ENCODE results near the gene PYGB.

PYGB gene

DNA sequence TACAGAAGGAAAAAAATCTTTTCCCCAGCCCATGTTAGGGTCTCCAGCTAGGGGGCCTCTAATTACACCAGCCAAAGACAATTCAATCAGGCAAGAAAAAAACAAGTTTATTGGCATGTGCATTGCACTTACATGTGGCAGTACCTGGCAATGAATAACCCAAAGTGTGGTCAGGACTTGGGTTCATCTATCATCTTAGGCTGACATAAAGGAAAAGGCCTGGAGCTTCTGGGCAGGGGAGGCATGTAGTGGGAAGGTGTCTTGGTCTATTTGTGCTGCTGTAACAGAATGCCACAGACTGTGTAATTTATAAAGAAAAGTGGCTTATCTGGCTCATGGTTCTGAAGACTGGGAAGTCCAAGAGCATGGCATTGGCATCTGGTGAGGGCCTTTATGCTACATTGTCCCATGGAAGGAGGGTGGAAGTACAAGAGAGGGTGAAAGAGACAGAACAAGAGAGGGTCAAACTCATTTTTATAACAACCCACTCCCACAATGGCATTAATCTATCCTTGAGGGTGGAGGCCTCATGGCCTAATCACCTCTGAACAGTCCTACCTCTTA is 4.4 kb upstream of the PYGB start:
- TF ChIP-seq, protein P1, sequence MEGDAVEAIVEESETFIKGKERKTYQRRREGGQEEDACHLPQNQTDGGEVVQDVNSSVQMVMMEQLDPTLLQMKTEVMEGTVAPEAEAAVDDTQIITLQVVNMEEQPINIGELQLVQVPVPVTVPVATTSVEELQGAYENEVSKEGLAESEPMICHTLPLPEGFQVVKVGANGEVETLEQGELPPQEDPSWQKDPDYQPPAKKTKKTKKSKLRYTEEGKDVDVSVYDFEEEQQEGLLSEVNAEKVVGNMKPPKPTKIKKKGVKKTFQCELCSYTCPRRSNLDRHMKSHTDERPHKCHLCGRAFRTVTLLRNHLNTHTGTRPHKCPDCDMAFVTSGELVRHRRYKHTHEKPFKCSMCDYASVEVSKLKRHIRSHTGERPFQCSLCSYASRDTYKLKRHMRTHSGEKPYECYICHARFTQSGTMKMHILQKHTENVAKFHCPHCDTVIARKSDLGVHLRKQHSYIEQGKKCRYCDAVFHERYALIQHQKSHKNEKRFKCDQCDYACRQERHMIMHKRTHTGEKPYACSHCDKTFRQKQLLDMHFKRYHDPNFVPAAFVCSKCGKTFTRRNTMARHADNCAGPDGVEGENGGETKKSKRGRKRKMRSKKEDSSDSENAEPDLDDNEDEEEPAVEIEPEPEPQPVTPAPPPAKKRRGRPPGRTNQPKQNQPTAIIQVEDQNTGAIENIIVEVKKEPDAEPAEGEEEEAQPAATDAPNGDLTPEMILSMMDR (conservative IDR thresholded peaks at IDR 0.05) = no peak
- TF ChIP-seq ZFX (IDR thresholded peaks at IDR 0.05) = no peak
- no peak overlapping the region for H3K27ac ChIP-seq

DNA sequence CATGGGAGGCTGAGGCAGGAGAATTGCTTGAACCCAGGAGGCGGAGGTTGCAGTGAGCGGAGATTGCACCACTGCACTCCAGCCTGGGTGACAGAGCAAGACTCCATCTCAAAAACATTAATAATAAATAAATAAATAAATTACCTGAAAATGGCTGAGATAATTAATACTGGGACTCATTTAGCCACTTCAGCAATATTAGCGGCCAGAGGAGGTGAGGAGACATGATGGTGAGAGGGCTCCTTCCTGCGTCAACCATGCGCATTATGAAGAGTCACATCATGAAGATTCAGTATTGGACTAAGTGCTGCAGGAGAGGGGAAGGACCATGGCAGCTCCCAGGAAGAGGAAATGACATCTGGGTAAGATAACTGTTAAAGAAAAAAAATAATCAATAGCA is 2.9 kb upstream of the PYGB start:
- TF ChIP-seq, protein P1 (conservative IDR thresholded peaks at IDR 0.05) = no peak
- TF ChIP-seq ZFX (IDR thresholded peaks at IDR 0.05) = no peak
- H3K27ac ChIP-seq = no peak overlapping the region

DNA sequence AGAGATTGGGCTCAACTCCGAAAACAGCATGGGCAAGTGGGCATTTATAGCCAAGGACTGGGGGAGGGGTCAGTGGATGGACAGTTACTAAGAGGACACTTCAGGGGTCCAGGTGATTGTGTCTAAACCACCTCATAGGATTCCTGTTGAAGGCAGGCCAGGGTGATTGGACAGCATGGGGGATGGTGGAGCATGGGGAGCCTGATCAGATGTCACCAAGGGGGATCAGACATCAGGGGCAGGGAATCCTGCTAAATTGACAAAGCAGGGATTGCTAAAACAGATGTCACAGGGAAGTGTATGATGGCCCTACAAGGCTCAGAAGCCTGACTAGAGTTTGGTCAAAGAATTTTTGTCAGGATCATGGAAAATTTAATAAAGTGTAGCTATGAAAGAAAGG is 2.4 kb upstream of the PYGB start:
- TF ChIP-seq ZFX (IDR thresholded peaks at IDR 0.05) = no peak
- TF ChIP-seq, protein P1 (conservative IDR thresholded peaks at IDR 0.05) = no peak
- no peak overlapping the region for H3K27ac ChIP-seq

DNA sequence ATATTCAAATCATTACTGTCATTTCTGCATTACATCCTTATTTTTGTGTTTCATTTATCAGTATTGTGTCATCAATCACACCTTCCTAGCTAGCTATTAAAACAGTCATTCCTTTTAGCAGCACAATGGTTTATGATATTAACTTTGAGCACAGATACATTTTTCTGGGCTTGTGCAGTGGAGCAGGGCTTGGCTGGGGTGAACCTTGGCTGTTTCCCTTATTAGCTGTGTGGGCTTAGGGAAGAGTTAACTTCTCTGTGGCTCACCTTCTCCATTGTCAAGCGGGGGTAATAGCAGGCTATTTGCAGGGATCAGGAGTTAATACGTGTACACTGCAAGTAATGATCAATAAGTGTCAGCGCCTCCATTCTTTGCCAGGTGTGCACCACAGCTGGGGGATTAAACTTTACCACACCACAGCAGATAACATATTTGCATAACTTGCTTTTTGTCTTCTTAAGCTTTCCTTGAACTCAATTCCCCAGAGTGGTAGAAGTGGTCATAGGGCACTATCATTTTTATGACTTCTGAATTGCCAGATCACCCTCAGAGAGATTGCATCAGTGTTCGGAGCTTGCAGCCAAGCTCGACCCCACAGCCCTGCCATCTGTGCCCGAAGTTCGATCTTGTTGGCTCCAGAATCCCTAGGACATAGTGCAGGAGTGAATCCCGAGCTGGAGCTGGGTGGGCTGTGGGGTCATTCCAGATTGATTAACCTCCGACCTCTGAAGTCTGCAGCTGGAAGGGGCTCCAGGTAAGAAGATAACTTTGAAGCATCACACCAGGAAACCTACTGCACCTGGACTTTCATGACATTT is 1.5 kb upstream of the PYGB start:
- TF ChIP-seq, protein P1 (conservative IDR thresholded peaks at IDR 0.05) = no peak
- no peak for TF ChIP-seq ZFX (IDR thresholded peaks at IDR 0.05)
- H3K27ac ChIP-seq = peak overlapping the region; percentile 93; the same call in 1 of the 2 replicates

DNA sequence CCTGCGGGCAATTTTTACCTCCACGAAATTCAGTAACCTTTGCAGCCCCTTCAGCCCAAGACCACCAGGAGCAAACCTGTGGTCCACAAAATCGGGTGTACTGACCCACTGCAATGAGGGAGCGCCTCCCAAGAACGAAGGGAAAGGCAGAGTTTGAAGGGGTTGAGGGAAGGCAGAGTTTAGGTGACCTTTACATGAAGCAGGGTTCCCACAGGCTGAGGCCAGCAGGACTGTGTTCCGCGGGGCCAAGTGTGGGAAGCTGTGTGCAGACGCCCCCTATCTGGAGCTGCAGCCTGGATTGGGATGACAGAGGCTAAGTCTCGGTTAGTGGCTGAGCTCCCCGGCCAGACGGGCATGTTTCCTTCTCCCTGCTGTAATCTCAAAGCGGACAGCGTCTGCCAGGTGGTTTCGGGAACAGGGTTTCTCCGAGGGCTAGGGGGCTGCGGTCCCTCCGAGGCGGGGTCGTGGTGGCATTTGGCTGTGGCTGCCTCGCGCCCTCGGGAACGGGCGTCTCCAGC is 826 bp upstream of the PYGB start:
- TF ChIP-seq ZFX (IDR thresholded peaks at IDR 0.05) = no peak
- TF ChIP-seq, protein P1 (conservative IDR thresholded peaks at IDR 0.05) = peak; percentile 28
- H3K27ac ChIP-seq = peak overlapping the region; percentile 93

DNA sequence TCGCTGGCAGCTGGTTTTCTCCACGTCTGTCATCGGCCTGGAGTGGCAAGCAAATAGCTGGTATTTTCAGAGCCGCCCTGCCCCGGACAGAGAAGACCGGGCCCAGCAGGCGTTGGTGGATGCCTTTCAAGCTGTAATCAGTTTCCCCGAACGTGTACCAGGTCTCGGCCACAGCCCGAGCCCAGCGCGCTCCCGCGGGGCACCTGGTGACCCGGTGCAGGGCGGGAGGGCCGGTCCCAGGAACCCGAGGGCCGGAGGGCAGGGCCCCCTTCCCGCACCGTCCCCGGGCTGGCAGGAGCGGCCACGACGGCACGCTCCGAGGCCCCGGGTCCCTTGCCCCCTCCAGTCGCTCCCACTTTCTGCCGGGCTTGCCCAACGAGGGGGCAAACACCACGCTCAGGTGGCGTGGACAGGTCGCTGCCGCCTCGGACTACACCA is 348 bp upstream of the PYGB start:
- H3K27ac ChIP-seq = peak overlapping the region; percentile 93
- peak; percentile 54; the same call in 1 of the 2 replicates for TF ChIP-seq ZFX (IDR thresholded peaks at IDR 0.05)
- TF ChIP-seq, protein P1 (conservative IDR thresholded peaks at IDR 0.05) = no peak

DNA sequence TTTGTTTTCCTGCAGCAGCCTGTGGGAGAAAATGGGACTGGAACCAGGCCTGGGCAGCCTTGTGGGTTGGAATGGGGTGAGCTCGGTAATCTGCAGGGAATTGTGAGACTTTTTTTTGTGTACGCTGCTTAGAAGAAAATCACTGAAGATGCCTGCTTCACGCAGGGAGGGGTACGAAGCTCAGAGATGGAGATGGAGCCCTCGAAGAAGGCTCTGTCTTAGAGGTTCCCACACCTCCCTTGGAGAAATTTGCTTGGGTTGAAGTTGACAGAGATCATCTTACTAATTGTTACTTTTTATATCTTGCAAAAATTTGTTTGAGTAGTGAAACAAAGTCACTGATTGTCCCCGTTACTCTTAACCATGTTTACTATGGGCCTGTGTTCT is 894 bp downstream of the PYGB start:
- peak overlapping the region; percentile 93 for H3K27ac ChIP-seq
- TF ChIP-seq, protein P1 (conservative IDR thresholded peaks at IDR 0.05) = no peak
- TF ChIP-seq ZFX (IDR thresholded peaks at IDR 0.05) = no peak

Data from C4-2B (cell line).